Measurements from ENCODE around the gene MTNR1A. TPM values are rescaled to one million over a fixed set of nuclear protein-coding genes. Genes with fewer than 3 reads are reported as not detected.

MTNR1A gene
- total and polyA plus RNA-seq, 7 donors: 1.6 to 3.1 TPM; not detected in 5

DNA sequence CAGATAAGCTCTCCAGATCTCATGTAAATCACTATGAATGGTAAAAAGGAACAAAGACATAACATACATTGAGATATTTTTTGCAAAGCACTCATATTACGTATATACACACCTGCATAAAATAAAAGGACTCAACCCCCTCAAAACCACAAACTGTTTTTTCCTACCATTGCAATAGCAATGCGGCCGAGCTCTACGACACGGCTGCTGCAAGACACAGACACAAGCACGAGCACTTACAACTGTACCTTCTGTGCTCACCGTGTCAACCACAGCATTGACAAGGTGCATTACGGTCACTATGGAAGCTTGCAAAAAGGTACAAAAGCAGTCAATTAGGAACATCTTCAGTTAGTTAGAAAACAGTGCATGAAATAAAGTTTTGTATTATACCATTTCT lies 37.1 kb upstream of the MTNR1A start:
- TF ChIP-seq EP300 (IDR thresholded peaks at IDR 0.05): no peak
- TF ChIP-seq POLR2AphosphoS5 (IDR thresholded peaks at IDR 0.05): no peak
- TF ChIP-seq, protein P1, sequence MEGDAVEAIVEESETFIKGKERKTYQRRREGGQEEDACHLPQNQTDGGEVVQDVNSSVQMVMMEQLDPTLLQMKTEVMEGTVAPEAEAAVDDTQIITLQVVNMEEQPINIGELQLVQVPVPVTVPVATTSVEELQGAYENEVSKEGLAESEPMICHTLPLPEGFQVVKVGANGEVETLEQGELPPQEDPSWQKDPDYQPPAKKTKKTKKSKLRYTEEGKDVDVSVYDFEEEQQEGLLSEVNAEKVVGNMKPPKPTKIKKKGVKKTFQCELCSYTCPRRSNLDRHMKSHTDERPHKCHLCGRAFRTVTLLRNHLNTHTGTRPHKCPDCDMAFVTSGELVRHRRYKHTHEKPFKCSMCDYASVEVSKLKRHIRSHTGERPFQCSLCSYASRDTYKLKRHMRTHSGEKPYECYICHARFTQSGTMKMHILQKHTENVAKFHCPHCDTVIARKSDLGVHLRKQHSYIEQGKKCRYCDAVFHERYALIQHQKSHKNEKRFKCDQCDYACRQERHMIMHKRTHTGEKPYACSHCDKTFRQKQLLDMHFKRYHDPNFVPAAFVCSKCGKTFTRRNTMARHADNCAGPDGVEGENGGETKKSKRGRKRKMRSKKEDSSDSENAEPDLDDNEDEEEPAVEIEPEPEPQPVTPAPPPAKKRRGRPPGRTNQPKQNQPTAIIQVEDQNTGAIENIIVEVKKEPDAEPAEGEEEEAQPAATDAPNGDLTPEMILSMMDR (IDR thresholded peaks at IDR 0.05): no peak
- TF ChIP-seq POLR2A (IDR thresholded peaks at IDR 0.05): no peak
- H3K4me3 ChIP-seq: no peak overlapping the region
- no peak overlapping the region for H3K27ac ChIP-seq
- WGBS, 2 donors: 90 to 93% methylated on average over 8 of the region's 8 CpGs
- intact Hi-C loops (cut with DNase I): no loop called here
- H3K27me3 ChIP-seq: no peaks in the 10 kb centered on the region
- DNase-seq: no peak
- peaks cover 10 to 70% (median 39%) of the 10 kb centered on the region in 4 donors for H3K36me3 ChIP-seq
- no peaks in the 10 kb centered on the region for H3K9me3 ChIP-seq
- no peaks in the 10 kb centered on the region for H3K4me1 ChIP-seq

DNA sequence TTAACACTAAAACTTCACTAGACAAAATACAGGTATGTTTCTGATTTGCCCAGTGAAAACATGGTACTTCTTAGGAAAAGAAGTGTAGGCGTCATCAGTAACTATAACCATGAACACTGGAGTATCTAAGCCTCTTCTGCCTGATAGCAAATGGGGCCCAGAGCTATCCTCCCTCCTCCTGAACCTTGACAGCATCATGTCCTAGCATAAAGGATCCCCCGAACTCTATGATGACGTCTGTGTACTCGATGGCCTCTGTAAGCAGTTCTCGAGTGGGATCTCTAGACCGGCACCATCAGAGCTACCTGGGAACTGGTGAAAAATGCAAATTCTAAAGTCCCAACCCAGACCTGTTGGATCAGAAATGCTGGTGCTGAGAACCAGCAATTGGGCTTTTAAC lies 36.3 kb upstream of the MTNR1A start:
- TF ChIP-seq POLR2AphosphoS5 (IDR thresholded peaks at IDR 0.05) (no peak), POLR2A (IDR thresholded peaks at IDR 0.05) (no peak), EP300 (IDR thresholded peaks at IDR 0.05) (no peak)
- TF ChIP-seq, protein P1 (IDR thresholded peaks at IDR 0.05): no peak
- Histone ChIP-seq H3K4me1 (peaks cover 0 to 6% (median 0%) of the 10 kb centered on the region in 4 donors), H3K4me3 (no peak overlapping the region), H3K9me3 (no peaks in the 10 kb centered on the region), H3K36me3 (peaks cover 10 to 62% (median 31%) of the 10 kb centered on the region in 4 donors), H3K27me3 (no peaks in the 10 kb centered on the region), H3K27ac (no peak overlapping the region)
- no peak for DNase-seq
- intact Hi-C loops (cut with DNase I): no loop called here
- WGBS, 2 donors: 88 to 90% methylated on average over 6 of the region's 6 CpGs

GRCh38 chr4:186588503-186588902 lies 33.1 kb upstream of the MTNR1A start:
- intact Hi-C loops (cut with DNase I): loop anchor here (10.0 kb wide), 1 partner anchor 524 kb away; the partner anchor contains the start of gene TLR3
- Histone ChIP-seq H3K36me3 (peaks cover 6 to 40% (median 16%) of the 10 kb centered on the region in 4 donors), H3K9me3 (no peaks in the 10 kb centered on the region), H3K27ac (no peak overlapping the region), H3K27me3 (no peaks in the 10 kb centered on the region), H3K4me1 (peaks cover 0 to 6% (median 0%) of the 10 kb centered on the region in 4 donors), H3K4me3 (no peak overlapping the region)
- 96 to 97% methylated on average over 20 of the region's 20 CpGs for WGBS, 2 donors
- DNase-seq: no peak
- TF ChIP-seq POLR2A (IDR thresholded peaks at IDR 0.05) (no peak), EP300 (IDR thresholded peaks at IDR 0.05) (no peak), POLR2AphosphoS5 (IDR thresholded peaks at IDR 0.05) (no peak)
- TF ChIP-seq, protein P1 (IDR thresholded peaks at IDR 0.05): no peak

- H3K4me1 ChIP-seq: peaks cover 0 to 6% (median 0%) of the 10 kb centered on the region in 4 donors
- no peak overlapping the region for H3K27ac ChIP-seq
- intact Hi-C loops (cut with DNase I): loop anchor here (2.0 to 10.0 kb wide), 3 partner anchors 115 to 523 kb away; partner anchors contain the start of gene TLR3
- H3K4me3 ChIP-seq: no peak overlapping the region
- 27 to 37% methylated on average over 4 of the region's 4 CpGs for WGBS, 2 donors
- peak; percentile 83 for DNase-seq
- H3K9me3 ChIP-seq: no peaks in the 10 kb centered on the region
- no peak for TF ChIP-seq POLR2A (IDR thresholded peaks at IDR 0.05)
- TF ChIP-seq, protein P1 (IDR thresholded peaks at IDR 0.05): peak; percentile 48 to 87 (median 76)
- peaks cover 6 to 30% (median 11%) of the 10 kb centered on the region in 4 donors for H3K36me3 ChIP-seq
- H3K27me3 ChIP-seq: no peaks in the 10 kb centered on the region
These were observed 32.1 kb upstream of the MTNR1A start for GRCh38 chr4:186587416-186588018.

Measured in sigmoid colon (tissue), 7 donors.